HG03066 (cell line): ENCODE results near the gene LTBR.
"Not testable (repeated sequence)": the region's sequence is repeated elsewhere in the genome, so short reads cannot be mapped to it uniquely, and the experiment has no call there.

ENCODE experiments used
- ATAC-seq: cut with Tn5 transposase; IDR thresholded peaks from one replicate; pipeline ENCODE4 v1.9.1; 2021; ENCODE audit warnings: low read depth; ENCODE audit not compliant: unreplicated experiment

LTBR gene

DNA sequence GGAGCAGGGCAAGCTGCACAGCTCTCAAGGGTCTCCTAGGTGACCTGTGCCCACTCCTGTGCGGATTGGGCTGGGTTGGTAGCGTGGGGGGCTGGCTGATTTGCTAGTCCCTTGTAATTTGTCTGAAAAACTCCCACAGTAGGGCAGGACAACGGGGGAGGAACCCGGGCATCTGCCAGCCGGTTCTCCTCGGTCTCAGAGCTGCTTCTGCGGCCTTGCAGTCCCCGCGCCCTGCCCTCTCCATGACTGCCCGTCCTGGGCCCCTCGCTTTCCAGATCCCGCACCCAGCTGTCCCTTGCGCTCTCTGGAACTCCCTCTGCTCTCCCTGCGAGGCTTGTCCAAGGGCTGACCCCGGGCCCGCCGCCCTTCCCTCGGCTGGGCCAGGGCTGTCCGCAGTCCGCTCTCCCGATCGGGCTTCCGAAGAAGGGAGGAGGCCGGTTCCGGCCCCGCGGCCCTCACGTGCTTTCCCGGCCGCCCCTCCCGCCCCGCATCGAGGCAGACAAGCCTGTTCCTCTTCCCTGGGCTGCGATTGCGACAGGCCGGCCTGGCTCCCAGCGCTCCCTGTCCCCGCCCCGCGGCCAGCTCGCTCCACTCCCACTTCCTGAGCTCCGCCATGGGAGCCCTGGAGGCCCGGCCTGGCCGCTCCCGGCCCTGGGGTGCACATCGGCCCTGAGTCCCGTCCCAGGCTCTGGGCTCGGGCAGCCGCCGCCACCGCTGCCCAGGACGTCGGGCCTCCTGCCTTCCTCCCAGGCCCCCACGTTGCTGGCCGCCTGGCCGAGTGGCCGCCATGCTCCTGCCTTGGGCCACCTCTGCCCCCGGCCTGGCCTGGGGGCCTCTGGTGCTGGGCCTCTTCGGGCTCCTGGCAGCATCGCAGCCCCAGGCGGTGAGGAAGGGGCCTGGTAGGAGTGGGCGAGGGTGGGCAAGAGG lies at the start of gene LTBR:
LTBR (plus strand) TSS at position 591 of the 927 bp plus-strand sequence; CDS start at position 788, 197 bp downstream.
- ATAC-seq = no peak

DNA sequence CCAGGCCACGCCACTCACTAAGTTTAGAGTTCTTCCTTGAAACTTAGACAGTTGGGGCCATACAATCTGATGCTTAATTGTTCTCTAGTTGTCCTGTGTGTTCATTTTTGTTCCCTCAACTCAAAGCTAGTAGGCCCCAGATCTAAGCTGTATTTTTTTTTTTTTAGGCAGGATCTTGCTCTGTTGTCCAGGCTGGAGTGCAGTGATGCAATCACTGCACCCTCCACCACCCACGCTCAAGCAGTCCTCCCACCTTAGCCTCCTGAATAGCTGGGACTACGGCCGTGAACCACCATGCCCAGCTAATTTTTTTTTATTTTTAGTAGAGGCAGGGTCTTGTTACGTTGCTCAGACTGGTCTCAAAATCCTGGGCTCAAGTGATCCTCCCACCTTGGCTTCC lies 49.6 kb upstream of the LTBR start:
- ATAC-seq = no peak

DNA sequence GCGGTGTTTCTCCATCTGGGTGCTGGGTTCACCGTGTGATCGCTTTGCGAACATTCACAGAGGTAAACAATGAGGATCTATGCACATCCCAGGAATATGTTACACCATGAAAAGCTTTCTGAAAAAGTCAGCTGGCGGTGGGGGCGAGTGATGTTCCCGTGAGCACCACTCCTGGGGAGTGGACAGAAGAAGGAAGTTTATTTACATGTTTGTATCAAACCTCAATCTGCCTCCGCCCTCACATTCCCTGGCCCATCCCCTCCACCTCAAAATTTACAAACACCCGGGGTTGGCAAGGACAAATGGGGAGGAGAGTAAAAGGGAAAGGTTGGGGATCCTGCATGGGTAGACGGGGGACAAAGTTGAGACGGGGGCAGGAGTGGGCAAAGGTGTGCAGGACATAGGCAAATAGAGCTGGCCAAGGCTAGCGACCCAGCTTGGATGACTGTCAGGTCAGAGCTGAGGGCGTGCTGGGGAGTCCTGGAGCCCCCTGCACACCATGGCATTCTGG lies 49.0 kb upstream of the LTBR start:
- ATAC-seq = no peak

DNA sequence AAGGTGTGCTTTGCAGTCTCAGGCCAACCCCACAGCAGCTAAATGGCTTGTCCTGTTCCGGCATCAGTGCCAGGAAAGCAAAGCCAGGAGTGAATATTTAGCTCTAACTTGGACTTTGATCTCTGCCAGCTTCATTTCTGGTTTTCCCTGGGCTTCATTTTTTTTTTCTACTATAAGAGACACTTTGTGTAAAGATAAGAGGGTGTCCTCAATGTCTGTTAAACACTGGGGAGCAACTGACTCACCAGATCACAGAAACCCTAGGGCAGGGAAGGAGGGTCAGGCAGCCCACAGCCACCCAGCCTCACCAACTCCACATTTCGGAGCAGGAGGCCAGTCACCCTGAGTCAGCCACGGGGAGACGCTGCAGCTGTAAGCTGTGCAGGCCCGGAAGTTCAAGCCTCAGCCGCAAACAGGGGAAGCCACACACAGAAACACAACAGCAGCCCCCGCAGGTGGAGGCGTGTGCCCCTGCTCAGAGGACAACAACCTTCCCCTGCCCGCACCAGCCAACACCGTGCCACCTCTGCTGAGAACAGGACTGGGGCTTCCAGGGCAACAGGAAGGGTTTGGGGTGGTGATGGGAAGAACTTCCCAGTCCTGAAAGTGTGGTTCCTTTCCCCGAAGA lies 48.4 kb upstream of the LTBR start:
- no peak for ATAC-seq

GRCh38 chr12:6336079-6336888 lies 47.7 kb upstream of the LTBR start:
- ATAC-seq = no peak

DNA sequence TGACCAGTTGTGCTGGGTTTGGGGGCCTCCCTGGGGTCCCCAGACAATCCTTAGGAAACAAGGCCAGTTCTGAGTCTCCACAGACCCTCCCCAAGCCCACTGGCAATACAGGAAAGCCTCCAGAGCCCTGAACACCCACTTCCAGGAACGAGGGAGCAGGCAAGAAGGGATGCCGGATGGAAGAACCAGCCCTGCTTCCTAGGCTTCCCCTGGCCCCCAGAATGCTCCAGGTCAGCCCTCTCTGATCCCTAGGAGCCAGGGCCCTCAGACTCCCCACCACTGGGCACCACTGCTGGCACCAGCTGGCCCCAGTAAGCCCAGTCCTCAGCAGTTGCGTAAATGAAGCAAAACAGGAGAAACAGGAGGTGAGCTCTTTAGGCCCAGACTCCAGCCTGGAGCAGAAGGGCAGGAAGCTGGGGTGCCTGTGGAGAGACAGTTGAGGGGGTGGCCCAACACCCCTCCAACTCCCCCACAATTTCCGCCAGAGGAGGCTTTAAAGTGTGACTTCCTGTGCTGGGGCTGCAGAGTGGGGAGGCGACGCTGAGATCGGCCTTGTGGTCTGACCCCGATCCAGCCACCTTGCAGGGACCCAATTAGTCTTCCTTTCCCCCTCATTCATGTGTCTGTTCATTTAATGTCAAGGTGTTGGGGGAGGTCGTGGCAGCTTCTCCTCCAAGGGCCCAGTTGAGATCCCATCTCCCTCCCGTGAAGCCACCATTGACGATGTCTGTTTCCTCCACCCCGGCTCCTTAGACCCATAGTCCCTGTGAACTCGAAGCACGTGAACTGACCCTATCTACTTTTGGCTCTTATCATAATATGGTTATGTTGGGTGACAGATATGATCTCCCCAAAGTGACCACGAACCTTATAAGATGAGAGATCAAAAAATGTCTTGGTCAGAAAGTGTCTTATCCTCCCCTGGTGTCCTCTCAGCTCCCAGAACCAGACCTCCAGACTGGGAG lies 46.8 kb upstream of the LTBR start:
- ATAC-seq = no peak

- no peak for ATAC-seq
Measured at GRCh38 chr12:6337958-6338433, 46.0 kb upstream of the LTBR start.

DNA sequence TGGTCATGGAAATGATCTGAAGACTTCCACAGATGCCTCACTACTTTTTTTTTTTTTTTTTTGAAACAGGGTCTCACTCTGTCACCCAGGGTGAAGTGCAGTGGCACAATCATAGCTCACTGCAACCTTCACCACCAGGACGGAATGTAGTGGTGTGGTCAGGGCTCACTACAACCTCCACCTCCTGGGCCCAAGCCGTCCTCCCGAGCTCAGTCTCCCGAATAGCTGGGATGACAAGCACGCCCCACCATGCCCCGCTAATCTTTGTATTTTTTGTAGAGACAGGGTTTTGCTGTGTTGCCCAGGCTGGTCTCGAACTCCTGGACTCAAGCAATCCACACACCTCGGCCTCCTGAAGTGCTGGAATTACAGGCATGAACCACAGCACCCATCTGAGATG lies 45.4 kb upstream of the LTBR start:
- not testable (repeated sequence) for ATAC-seq

GRCh38 chr12:6338955-6339354 lies 45.0 kb upstream of the LTBR start:
- ATAC-seq = no peak

GRCh38 chr12:6340032-6340638 lies 43.8 kb upstream of the LTBR start:
- no peak for ATAC-seq

DNA sequence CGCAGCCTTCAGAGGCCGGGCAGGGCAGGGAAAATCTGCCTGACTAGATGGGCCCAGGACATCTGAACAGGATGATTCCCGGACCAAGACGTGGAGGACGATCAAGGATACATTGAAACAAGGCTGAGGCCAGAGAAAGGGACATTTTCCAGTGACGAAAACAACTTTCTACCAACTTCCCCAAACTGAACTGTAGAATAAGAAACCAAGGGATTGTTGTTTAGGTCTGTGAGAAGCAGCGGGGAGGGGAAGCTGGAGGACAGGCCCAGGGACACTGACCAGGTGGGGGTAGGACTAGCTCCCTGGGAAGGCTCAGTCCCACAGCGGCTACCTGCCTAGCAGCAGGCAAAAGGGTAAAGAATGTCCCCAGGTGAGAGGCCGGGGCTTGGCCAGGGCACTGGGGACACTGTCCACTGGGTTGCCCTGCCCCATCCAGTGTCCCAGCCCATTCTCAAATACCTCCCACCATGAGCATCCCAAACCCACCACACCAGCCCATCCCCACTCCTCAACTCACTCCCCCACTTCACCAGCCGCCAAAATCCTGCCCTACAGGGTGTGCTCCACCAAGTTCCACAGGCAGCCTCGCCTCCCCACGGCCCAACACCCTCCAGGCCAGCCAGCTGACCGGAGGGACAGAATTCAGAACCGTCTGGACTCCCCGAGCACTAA lies 43.1 kb upstream of the LTBR start:
- ATAC-seq = no peak

- ATAC-seq = no peak
Measured at GRCh38 chr12:6341417-6342139, 42.4 kb upstream of the LTBR start, which contains the start of gene TNFRSF1A. Gene TNFRSF1A (minus strand): TSS chr12:6342076. CDS start chr12:6341814, 262 bp downstream.

DNA sequence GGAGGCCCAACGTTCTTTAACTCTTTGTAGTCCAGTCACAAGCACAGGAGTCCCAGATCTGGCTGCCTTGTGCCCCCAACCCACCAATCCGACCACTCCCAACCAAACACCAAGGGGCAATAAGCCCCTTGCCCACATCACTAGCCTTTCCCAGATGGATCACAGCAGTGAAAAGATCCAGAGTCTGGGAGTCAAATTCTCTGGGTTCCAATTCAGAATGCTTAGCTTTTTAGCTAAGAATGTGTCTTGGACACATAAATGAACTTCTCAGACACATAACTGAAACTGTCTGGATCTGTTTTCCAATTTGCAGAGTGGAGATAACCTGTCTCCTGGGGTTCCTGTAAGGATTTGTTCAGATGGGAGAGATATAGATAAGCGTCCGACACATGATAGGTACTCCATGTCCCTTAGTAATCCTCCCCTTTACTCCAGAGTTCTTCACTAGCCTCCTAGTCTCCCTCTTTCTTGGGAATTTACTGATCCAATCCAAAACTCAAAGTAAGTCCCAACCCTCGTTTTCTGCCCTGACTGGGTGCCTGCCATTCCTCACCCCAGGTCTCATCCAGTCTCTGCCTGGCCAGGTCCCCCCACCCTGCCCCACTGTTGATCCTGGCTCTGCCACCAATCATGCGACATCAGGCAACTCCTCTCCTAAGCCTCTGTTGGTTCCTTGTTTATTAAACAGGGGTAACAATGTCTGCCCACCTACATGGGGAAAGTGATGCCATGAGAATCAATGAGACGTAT lies 41.6 kb upstream of the LTBR start:
- no peak for ATAC-seq

DNA sequence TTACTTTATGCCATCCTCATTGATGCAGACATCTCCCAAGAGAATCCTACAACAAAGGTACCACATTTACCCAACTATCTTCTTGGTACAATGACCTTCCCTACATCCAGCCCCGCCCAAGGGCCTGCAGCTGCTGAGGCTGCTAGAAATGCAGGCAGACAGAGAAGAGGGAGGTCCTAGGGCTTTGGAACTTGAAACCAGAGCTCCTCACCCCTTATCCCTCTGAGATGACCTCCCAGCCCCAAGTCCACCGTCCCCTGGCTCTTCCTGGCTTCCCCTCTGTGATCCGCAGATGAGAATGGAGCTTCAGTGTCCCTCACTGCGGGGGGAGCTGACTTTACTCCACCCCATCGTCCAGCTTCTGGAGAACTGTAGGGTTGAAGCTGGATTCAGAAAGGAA lies 40.4 kb upstream of the LTBR start:
- ATAC-seq = no peak

- ATAC-seq = not testable (repeated sequence)
Measured at GRCh38 chr12:6344101-6344660, 39.8 kb upstream of the LTBR start.

GRCh38 chr12:6345319-6346091 lies 38.5 kb upstream of the LTBR start:
- ATAC-seq = no peak
